Small intestine (tissue), 7 donors: ENCODE results near the gene ZNF594. TPM values are rescaled to one million over a fixed set of nuclear protein-coding genes. Genes with fewer than 3 reads are reported as not detected.
"Not testable (repeated sequence)": the region's sequence is repeated elsewhere in the genome, so short reads cannot be mapped to it uniquely, and the experiment has no call there.

ENCODE experiments used
- DNase-seq, 2 donors: peaks; one replicate each; pipeline versions ENCODE4 v3.0.0 to v3.0.0-alpha.2; 2013
- FAIRE-seq: peaks from 2 replicates; lab custom pipeline; 2012; peaks lifted over from hg19 to GRCh38; lab: Jason Lieb, UNC
- H3K27ac ChIP-seq, 3 donors: one replicate each; pipeline ENCODE4 v1.5.1; 2013; ENCODE audit warnings: low read length in 2 of 3, mild to moderate bottlenecking in 2 of 3, control low read depth in 1 of 3, inconsistent platforms in 1 of 3, low read depth in 1 of 3, moderate library complexity in 1 of 3
- H3K27me3 ChIP-seq, 3 donors: one replicate each; pipeline ENCODE4 v1.6.1; 2013; ENCODE audit warnings: low read length in 3 of 3, inconsistent platforms in 1 of 3; ENCODE audit not compliant: control insufficient read depth in 3 of 3, insufficient read depth in 3 of 3
- H3K36me3 ChIP-seq, 3 donors: one replicate each; pipeline ENCODE4 v1.6.1; 2013; ENCODE audit warnings: low read length in 3 of 3, inconsistent platforms in 1 of 3, low read depth in 1 of 3, mild to moderate bottlenecking in 1 of 3, moderate library complexity in 1 of 3; ENCODE audit not compliant: control insufficient read depth in 3 of 3, insufficient read depth in 2 of 3
- H3K4me1 ChIP-seq, 3 donors: one replicate each; pipeline ENCODE4 v1.6.1; 2013; ENCODE audit warnings: low read length in 2 of 3, inconsistent platforms in 1 of 3, low read depth in 1 of 3, mild to moderate bottlenecking in 1 of 3, moderate library complexity in 1 of 3; ENCODE audit not compliant: control insufficient read depth in 3 of 3, insufficient read depth in 2 of 3
- H3K4me3 ChIP-seq, 3 donors: one replicate each; pipeline ENCODE4 v1.5.1; 2013; ENCODE audit warnings: low read length in 3 of 3, control low read depth in 1 of 3, inconsistent platforms in 1 of 3, low read depth in 1 of 3, mild to moderate bottlenecking in 1 of 3, moderate library complexity in 1 of 3
- H3K9me3 ChIP-seq, 2 donors: one replicate each; pipeline ENCODE4 v1.6.1; 2013; ENCODE audit warnings: low read depth in 1 of 2, low read length in 1 of 2; ENCODE audit not compliant: control insufficient read depth in 2 of 2, insufficient read depth in 1 of 2
- WGBS, 3 donors: extraction: QIAGEN DNeasy Blood & Tissue Kit; methylation state at CpG; one replicate each; pipeline ENCODE4 v1.1.7; 2013; 5-methylcytosine and 5-hydroxymethylcytosine counted together
- polyA plus RNA-seq, 4 donors: library from polyadenylated mRNA; stranded (reverse) in 3 of 4; unstranded in 1 of 4; fragments of 200-250 nt in 3 of 4; fragments of 120-200 nt in 1 of 4; gene quantifications; one replicate each; pipeline versions ENCODE4 v1.2.1 to v1.2.3, GENCODE V29; 2013
- donor health status: healthy with polysubstance abuse.
- donor health status: control.
- donor health status: control.
- donor health status: Bipolar disorder and iron deficiency.
- donor health status: healthy.

The ZNF594 gene
- polyA plus RNA-seq, 4 donors: 0.22 to 14.0 (median 0.94) TPM

GRCh38 chr17:5132503-5133225 lies 59.0 kb downstream of the ZNF594 start:
- H3K27ac ChIP-seq, H3K27me3 ChIP-seq, FAIRE-seq, H3K4me3 ChIP-seq, H3K9me3 ChIP-seq, H3K36me3 ChIP-seq, DNase-seq, H3K4me1 ChIP-seq: not testable (repeated sequence)
- WGBS, 3 donors: 89 to 91% (median 90%) methylated on average over 13 to 15 of the region's 15 CpGs

- not testable (repeated sequence) for H3K4me3 ChIP-seq, H3K9me3 ChIP-seq, H3K36me3 ChIP-seq, H3K4me1 ChIP-seq, FAIRE-seq, DNase-seq, H3K27ac ChIP-seq, H3K27me3 ChIP-seq
- 82 to 84% (median 83%) methylated on average over 14 to 16 of the region's 16 CpGs for WGBS, 3 donors
These were observed 59.7 kb downstream of the ZNF594 start for GRCh38 chr17:5131799-5132502.

- H3K4me1 ChIP-seq: no peaks in the 10 kb centered on the region
- FAIRE-seq: no peak
- H3K27me3 ChIP-seq: no peaks in the 10 kb centered on the region
- H3K4me3 ChIP-seq: no peak overlapping the region
- no peak overlapping the region for H3K27ac ChIP-seq
- no peak for DNase-seq
- no peaks in the 10 kb centered on the region for H3K9me3 ChIP-seq
- WGBS, 3 donors: 61 to 84% (median 67%) methylated on average over 7 of the region's 7 CpGs
- no peaks in the 10 kb centered on the region for H3K36me3 ChIP-seq
These were observed 60.4 kb downstream of the ZNF594 start for GRCh38 chr17:5131146-5131715.

- H3K9me3 ChIP-seq, H3K4me3 ChIP-seq, H3K27ac ChIP-seq, H3K36me3 ChIP-seq, H3K27me3 ChIP-seq, FAIRE-seq, DNase-seq, H3K4me1 ChIP-seq: not testable (repeated sequence)
- WGBS, 3 donors: 81 to 88% (median 83%) methylated on average over 5 of the region's 5 CpGs
These were observed 61.0 kb downstream of the ZNF594 start for GRCh38 chr17:5130687-5131086.

- H3K9me3 ChIP-seq, H3K4me3 ChIP-seq, H3K4me1 ChIP-seq, DNase-seq, FAIRE-seq, H3K27me3 ChIP-seq, H3K36me3 ChIP-seq, H3K27ac ChIP-seq: not testable (repeated sequence)
- 90 to 92% (median 91%) methylated on average over 10 of the region's 10 CpGs for WGBS, 3 donors
These were observed 61.4 kb downstream of the ZNF594 start for GRCh38 chr17:5130261-5130660.

GRCh38 chr17:5129770-5130169 lies 61.9 kb downstream of the ZNF594 start:
- not testable (repeated sequence) for H3K4me1 ChIP-seq, H3K27me3 ChIP-seq, H3K27ac ChIP-seq, H3K36me3 ChIP-seq, DNase-seq, FAIRE-seq, H3K9me3 ChIP-seq, H3K4me3 ChIP-seq
- WGBS, 3 donors: 81 to 90% (median 89%) methylated on average over 8 of the region's 8 CpGs

Other genes starting within 250 kb of the ZNF594 start
- 1,000 to 10,000 TPM in 1 of 4 donors, 100 to 1,000 TPM in 3; 501 to 1,180 (median 908) TPM for gene PFN1, start 243.3 kb downstream of the ZNF594 start, polyA plus RNA-seq
- 10 to 100 TPM; 10.7 to 98.0 (median 27.5) TPM for gene ENO3, start 240.7 kb downstream of the ZNF594 start, polyA plus RNA-seq
- gene SPAG7, start 224.1 kb downstream of the ZNF594 start, polyA plus RNA-seq: 100 to 1,000 TPM in 1 of 4 donors, 10 to 100 TPM in 3; 76.7 to 101 (median 80.0) TPM
- 10 to 100 TPM; 34.1 to 93.7 (median 58.6) TPM for gene CAMTA2, start 204.2 kb downstream of the ZNF594 start, polyA plus RNA-seq
- 1 to 10 TPM; 2.1 to 4.9 (median 4.0) TPM for gene INCA1, start 194.3 kb downstream of the ZNF594 start, polyA plus RNA-seq
- 100 to 1,000 TPM in 1 of 4 donors, 10 to 100 TPM in 3; 67.4 to 141 (median 82.5) TPM for gene KIF1C, start 193.9 kb downstream of the ZNF594 start, polyA plus RNA-seq
- gene SLC52A1, start 156.4 kb downstream of the ZNF594 start, polyA plus RNA-seq: 10 to 100 TPM in 3 of 4 donors, 1 to 10 TPM in 1; 1.9 to 44.5 (median 29.5) TPM
- 1 to 10 TPM; 2.7 to 9.5 (median 3.7) TPM for gene ZFP3, start 113.4 kb downstream of the ZNF594 start, polyA plus RNA-seq
- 10 to 100 TPM in 1 of 4 donors, 1 to 10 TPM in 3; 6.3 to 11.2 (median 8.3) TPM for gene ZNF232, start 80.0 kb downstream of the ZNF594 start, polyA plus RNA-seq
- gene USP6, start 75.8 kb downstream of the ZNF594 start, polyA plus RNA-seq: under 1 TPM in 2 of 4 donors, not detected in 2; 0.03 to 0.44 TPM
- 1 to 10 TPM in 3 of 4 donors, under 1 TPM in 1; 0.22 to 4.4 (median 3.0) TPM for gene SCIMP, start 43.0 kb upstream of the ZNF594 start, polyA plus RNA-seq
- gene RABEP1, start 90.4 kb upstream of the ZNF594 start, polyA plus RNA-seq: 10 to 100 TPM; 14.5 to 37.1 (median 16.0) TPM
- 10 to 100 TPM; 54.5 to 71.2 (median 63.8) TPM for gene NUP88, start 227.8 kb upstream of the ZNF594 start, polyA plus RNA-seq
- gene RPAIN, start 228.3 kb upstream of the ZNF594 start, polyA plus RNA-seq: 10 to 100 TPM; 27.3 to 54.2 (median 30.9) TPM
- 100 to 1,000 TPM in 2 of 4 donors, 10 to 100 TPM in 2; 83.9 to 291 (median 113) TPM for gene C1QBP, start 247.3 kb upstream of the ZNF594 start, polyA plus RNA-seq